Astrocyte (in vitro differentiated cells and primary cell): ENCODE measurements around the gene MICAL3. TPM values are rescaled to one million over a fixed set of nuclear protein-coding genes. Genes with fewer than 3 reads are reported as not detected.

ENCODE experiments used
- DNase-seq: peaks from one replicate; pipeline ENCODE4 v3.0.0-alpha.2; 2010; ENCODE audit warnings: low read depth
- FAIRE-seq: peaks from 2 replicates; lab custom pipeline; 2011; peaks lifted over from hg19 to GRCh38; lab: Jason Lieb, UNC
- H2AFZ ChIP-seq: 2 replicates; pipeline ENCODE4 v1.6.0; 2012; ENCODE audit warnings: low read depth, low read length, inconsistent platforms
- H3K27ac ChIP-seq: 2 replicates; pipeline ENCODE4 v1.5.1; 2011; ENCODE audit warnings: low read depth, low read length, inconsistent platforms
- H3K27me3 ChIP-seq: 2 replicates; pipeline ENCODE4 v1.6.0; 2011; ENCODE audit warnings: low read length, inconsistent platforms; ENCODE audit not compliant: insufficient read depth
- H3K36me3 ChIP-seq: 2 replicates; pipeline ENCODE4 v1.5.1; 2011; ENCODE audit warnings: low read length, inconsistent platforms; ENCODE audit not compliant: insufficient read depth
- H3K4me1 ChIP-seq: 2 replicates; pipeline ENCODE4 v1.5.1; 2011; ENCODE audit warnings: low read length, inconsistent platforms; ENCODE audit not compliant: insufficient read depth
- H3K4me2 ChIP-seq: 2 replicates; pipeline ENCODE4 v1.6.0; 2012; ENCODE audit warnings: low read length, inconsistent platforms
- H3K4me3 ChIP-seq: 2 replicates; pipeline ENCODE4 v1.5.1; 2011; ENCODE audit warnings: low read depth, mild to moderate bottlenecking, low read length, inconsistent platforms; ENCODE audit not compliant: insufficient read depth
- H3K79me2 ChIP-seq: 2 replicates; pipeline ENCODE4 v1.6.0; 2012; ENCODE audit warnings: mild to moderate bottlenecking, low read length, inconsistent platforms; ENCODE audit not compliant: insufficient read depth
- H3K9ac ChIP-seq: 2 replicates; pipeline ENCODE4 v1.6.0; 2012; ENCODE audit warnings: mild to moderate bottlenecking, low read length, inconsistent platforms
- H3K9me3 ChIP-seq: 2 replicates; pipeline ENCODE4 v1.5.1; 2012; ENCODE audit warnings: low read depth, mild to moderate bottlenecking, low read length, inconsistent platforms; ENCODE audit not compliant: insufficient read depth
- H4K20me1 ChIP-seq: 2 replicates; pipeline ENCODE4 v1.6.0; 2012; ENCODE audit warnings: low read length, inconsistent platforms; ENCODE audit not compliant: insufficient read depth
- H3K27ac Mint-ChIP-seq: one replicate; pipeline ENCODE4 v1.8.0; 2021; ENCODE audit warnings: mild to moderate bottlenecking, mixed read lengths; ENCODE audit not compliant: unreplicated experiment
- H3K27me3 Mint-ChIP-seq: one replicate; pipeline ENCODE4 v1.8.0; 2021; ENCODE audit warnings: low read depth, mixed read lengths; ENCODE audit not compliant: unreplicated experiment
- H3K36me3 Mint-ChIP-seq: one replicate; pipeline ENCODE4 v1.8.0; 2021; ENCODE audit warnings: low read depth, mixed read lengths; ENCODE audit not compliant: unreplicated experiment
- H3K4me1 Mint-ChIP-seq: one replicate; pipeline ENCODE4 v1.8.0; 2021; ENCODE audit warnings: low read depth, mixed read lengths; ENCODE audit not compliant: unreplicated experiment
- H3K4me3 Mint-ChIP-seq: one replicate; pipeline ENCODE4 v1.8.0; 2021; ENCODE audit warnings: mild to moderate bottlenecking, moderate library complexity, mixed read lengths; ENCODE audit not compliant: unreplicated experiment
- H3K9me3 Mint-ChIP-seq: one replicate; pipeline ENCODE4 v1.8.0; 2021; ENCODE audit warnings: mild to moderate bottlenecking, mixed read lengths; ENCODE audit not compliant: unreplicated experiment
- CTCF ChIP-seq: IDR thresholded peaks from 2 replicates; pipeline ENCODE4 v1.5.1; 2011; ENCODE audit warnings: low read depth, mild to moderate bottlenecking, inconsistent platforms, low read length, moderate library complexity; ENCODE audit not compliant: insufficient read depth
- EZH2 ChIP-seq: IDR thresholded peaks from 2 replicates; pipeline ENCODE4 v1.6.1; 2012; ENCODE audit warnings: mild to moderate bottlenecking, low read length, inconsistent platforms; ENCODE audit not compliant: insufficient read depth
- total RNA-seq: library from RNA; stranded (reverse); gene quantifications from 2 replicates; pipeline ENCODE4 v1.2.1, GENCODE V29; 2021

MICAL3 gene
- total RNA-seq, 1 donor from 2014 or later, result 113 TPM

- Mint-ChIP-seq H3K27ac (no peak overlapping the region), H3K4me3 (no peak overlapping the region), H3K27me3 (no peaks in the 10 kb centered on the region), H3K9me3 (no peaks in the 10 kb centered on the region), H3K36me3 (peaks cover 31% of the 10 kb centered on the region), H3K4me1 (peaks cover 5% of the 10 kb centered on the region)
- no peak for TF ChIP-seq CTCF
- TF ChIP-seq EZH2, result no peak
- FAIRE-seq (no peak), DNase-seq (peak; percentile 16)
- Histone ChIP-seq H3K79me2 (no peaks in the 10 kb centered on the region), H3K4me3 (no peak overlapping the region), H3K4me2 (no peak overlapping the region), H3K27me3 (no peaks in the 10 kb centered on the region), H2AFZ (no peak overlapping the region), H3K9ac (no peak overlapping the region), H4K20me1 (no peaks in the 10 kb centered on the region), H3K9me3 (no peaks in the 10 kb centered on the region), H3K36me3 (peaks cover 14% of the 10 kb centered on the region), H3K4me1 (no peaks in the 10 kb centered on the region), H3K27ac (no peak overlapping the region)
Observed at GRCh38 chr22:17807578-17808410, 216.6 kb downstream of the MICAL3 start.

GRCh38 chr22:17807086-17807485 is 217.3 kb downstream of the MICAL3 start:
- FAIRE-seq, result no peak
- H3K79me2 ChIP-seq, result no peaks in the 10 kb centered on the region
- H3K4me1 Mint-ChIP-seq, result peaks cover 9% of the 10 kb centered on the region
- no peaks in the 10 kb centered on the region for H3K27me3 ChIP-seq
- no peak for DNase-seq
- H3K4me3 Mint-ChIP-seq, result no peak overlapping the region
- no peaks in the 10 kb centered on the region for H3K9me3 ChIP-seq
- no peak overlapping the region for H3K27ac Mint-ChIP-seq
- H3K36me3 Mint-ChIP-seq, result peaks cover 30% of the 10 kb centered on the region
- no peak overlapping the region for H2AFZ ChIP-seq
- no peak overlapping the region for H3K9ac ChIP-seq
- no peaks in the 10 kb centered on the region for H3K9me3 Mint-ChIP-seq
- H3K27ac ChIP-seq, result no peak overlapping the region
- TF ChIP-seq EZH2, result no peak
- TF ChIP-seq CTCF, result no peak
- no peaks in the 10 kb centered on the region for H3K27me3 Mint-ChIP-seq
- H3K4me2 ChIP-seq, result no peak overlapping the region
- H3K4me1 ChIP-seq, result no peaks in the 10 kb centered on the region
- no peaks in the 10 kb centered on the region for H4K20me1 ChIP-seq
- H3K36me3 ChIP-seq, result peaks cover 14% of the 10 kb centered on the region
- H3K4me3 ChIP-seq, result no peak overlapping the region

GRCh38 chr22:17806437-17806836 is 217.9 kb downstream of the MICAL3 start:
- no peaks in the 10 kb centered on the region for H3K79me2 ChIP-seq
- no peak overlapping the region for H3K27ac ChIP-seq
- TF ChIP-seq EZH2 (no peak), CTCF (no peak)
- H3K9me3 ChIP-seq, result no peaks in the 10 kb centered on the region
- DNase-seq (no peak), FAIRE-seq (no peak)
- Mint-ChIP-seq H3K36me3 (peaks cover 29% of the 10 kb centered on the region), H3K4me3 (no peak overlapping the region), H3K27ac (no peak overlapping the region), H3K9me3 (no peaks in the 10 kb centered on the region), H3K27me3 (no peaks in the 10 kb centered on the region), H3K4me1 (peaks cover 9% of the 10 kb centered on the region)
- no peak overlapping the region for H3K4me3 ChIP-seq
- peaks cover 14% of the 10 kb centered on the region for H3K36me3 ChIP-seq
- H3K4me2 ChIP-seq, result no peak overlapping the region
- no peaks in the 10 kb centered on the region for H4K20me1 ChIP-seq
- H3K4me1 ChIP-seq, result no peaks in the 10 kb centered on the region
- H3K9ac ChIP-seq, result no peak overlapping the region
- H2AFZ ChIP-seq, result no peak overlapping the region
- H3K27me3 ChIP-seq, result no peaks in the 10 kb centered on the region
